NOMO-1 treated with DMSO at 0.1 percent for 48 hours (cell line): ENCODE measurements around the gene TTC7B.
A peak's percentile ranks its signal among the peaks of the same experiment; 100 is the strongest.
"Not testable (repeated sequence)": the region's sequence is repeated elsewhere in the genome, so short reads cannot be mapped to it uniquely, and the experiment has no call there.

ENCODE experiments used
- DNase-seq: peaks from one replicate; lab custom pipeline; 2025; ENCODE audit not compliant: unreplicated experiment; lab: John Stamatoyannopoulos, UW

TTC7B gene, protein sequence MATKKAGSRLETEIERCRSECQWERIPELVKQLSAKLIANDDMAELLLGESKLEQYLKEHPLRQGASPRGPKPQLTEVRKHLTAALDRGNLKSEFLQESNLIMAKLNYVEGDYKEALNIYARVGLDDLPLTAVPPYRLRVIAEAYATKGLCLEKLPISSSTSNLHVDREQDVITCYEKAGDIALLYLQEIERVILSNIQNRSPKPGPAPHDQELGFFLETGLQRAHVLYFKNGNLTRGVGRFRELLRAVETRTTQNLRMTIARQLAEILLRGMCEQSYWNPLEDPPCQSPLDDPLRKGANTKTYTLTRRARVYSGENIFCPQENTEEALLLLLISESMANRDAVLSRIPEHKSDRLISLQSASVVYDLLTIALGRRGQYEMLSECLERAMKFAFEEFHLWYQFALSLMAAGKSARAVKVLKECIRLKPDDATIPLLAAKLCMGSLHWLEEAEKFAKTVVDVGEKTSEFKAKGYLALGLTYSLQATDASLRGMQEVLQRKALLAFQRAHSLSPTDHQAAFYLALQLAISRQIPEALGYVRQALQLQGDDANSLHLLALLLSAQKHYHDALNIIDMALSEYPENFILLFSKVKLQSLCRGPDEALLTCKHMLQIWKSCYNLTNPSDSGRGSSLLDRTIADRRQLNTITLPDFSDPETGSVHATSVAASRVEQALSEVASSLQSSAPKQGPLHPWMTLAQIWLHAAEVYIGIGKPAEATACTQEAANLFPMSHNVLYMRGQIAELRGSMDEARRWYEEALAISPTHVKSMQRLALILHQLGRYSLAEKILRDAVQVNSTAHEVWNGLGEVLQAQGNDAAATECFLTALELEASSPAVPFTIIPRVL

GRCh38 chr14:90815822-90816662 lies at the start of gene TTC7B:
TTC7B (minus strand) TSS chr14:90816430; CDS start chr14:90816295, 135 bp downstream.
- DNase-seq: peak; percentile 23

DNA sequence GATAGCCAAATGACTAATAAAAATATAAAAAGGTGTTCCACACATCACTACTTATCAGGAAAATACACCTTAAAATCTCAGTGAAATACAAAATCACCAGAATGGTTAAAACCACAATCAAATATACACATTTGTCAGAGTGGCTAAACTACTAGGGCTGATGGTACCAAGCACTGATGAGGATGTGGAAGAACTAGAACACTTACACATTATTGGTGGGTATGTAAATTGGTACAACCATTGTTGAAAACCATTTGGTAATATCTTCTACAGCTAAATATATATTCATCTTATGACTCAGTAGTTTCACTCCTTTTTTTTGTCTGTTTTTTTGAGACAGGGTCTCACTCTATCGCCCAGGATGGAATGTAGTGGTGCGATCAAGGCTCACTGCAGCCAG lies 48.5 kb upstream of the TTC7B start:
- no peak for DNase-seq

GRCh38 chr14:90858511-90858910 lies 42.3 kb upstream of the TTC7B start:
- DNase-seq: peak; percentile 4

DNA sequence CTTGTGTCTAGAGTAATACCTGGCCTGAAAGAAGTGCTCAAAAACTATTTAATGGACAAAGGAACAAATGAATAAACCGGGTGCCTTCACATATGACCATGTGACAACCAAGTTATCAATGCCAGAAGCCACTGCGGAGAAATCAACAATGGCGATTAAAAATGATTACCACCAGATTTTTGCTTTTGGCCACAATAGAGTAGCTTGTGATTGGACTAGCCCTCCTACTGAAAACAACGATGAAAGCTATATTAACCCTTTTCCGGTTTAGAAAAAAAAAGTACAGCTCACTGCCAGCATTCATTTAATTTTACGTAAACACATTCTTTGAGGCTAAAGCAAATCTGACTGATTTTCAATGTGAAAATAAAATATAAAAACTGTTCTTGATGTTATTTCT lies 41.6 kb upstream of the TTC7B start:
- no peak for DNase-seq

- DNase-seq: not testable (repeated sequence)
Measured at GRCh38 chr14:90856115-90856514, 39.9 kb upstream of the TTC7B start.

- no peak for DNase-seq
Measured at GRCh38 chr14:90853116-90853515, 36.9 kb upstream of the TTC7B start.

DNA sequence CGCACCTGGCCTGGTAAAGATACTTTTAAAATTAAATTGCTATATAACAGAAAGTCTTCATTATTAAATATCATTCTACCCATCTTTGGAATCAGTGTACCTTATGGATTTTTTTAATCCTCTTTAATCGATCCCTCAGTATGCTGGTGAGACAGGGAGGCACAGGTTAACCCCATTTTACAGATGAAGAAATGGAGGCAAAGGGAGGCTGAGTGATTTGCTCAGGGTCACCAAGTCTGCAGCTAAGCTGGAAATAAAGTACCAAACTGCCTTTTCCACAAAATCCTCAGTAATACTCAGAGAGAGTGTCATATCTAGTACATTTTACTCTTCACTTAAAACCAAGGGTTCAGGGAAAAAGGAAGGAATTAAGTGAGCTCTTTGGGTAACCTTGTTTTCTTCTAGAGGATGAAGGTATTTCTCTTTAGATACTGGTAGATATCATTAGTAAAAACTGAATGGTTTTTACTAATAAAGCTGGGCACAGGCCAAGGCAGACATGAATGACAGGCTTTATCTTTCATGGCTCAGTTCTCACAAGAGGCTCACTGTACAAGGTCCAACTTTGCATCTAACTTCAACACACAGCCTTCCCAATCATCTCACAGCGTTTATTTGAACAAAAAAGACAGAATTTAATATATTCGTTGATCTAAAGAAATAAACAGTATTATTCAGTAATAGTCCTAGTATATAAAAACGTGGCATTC lies 35.3 kb upstream of the TTC7B start:
- no peak for DNase-seq

- no peak for DNase-seq
Measured at GRCh38 chr14:90850487-90850886, 34.3 kb upstream of the TTC7B start.

GRCh38 chr14:90849787-90850444 lies 33.7 kb upstream of the TTC7B start:
- no peak for DNase-seq

DNA sequence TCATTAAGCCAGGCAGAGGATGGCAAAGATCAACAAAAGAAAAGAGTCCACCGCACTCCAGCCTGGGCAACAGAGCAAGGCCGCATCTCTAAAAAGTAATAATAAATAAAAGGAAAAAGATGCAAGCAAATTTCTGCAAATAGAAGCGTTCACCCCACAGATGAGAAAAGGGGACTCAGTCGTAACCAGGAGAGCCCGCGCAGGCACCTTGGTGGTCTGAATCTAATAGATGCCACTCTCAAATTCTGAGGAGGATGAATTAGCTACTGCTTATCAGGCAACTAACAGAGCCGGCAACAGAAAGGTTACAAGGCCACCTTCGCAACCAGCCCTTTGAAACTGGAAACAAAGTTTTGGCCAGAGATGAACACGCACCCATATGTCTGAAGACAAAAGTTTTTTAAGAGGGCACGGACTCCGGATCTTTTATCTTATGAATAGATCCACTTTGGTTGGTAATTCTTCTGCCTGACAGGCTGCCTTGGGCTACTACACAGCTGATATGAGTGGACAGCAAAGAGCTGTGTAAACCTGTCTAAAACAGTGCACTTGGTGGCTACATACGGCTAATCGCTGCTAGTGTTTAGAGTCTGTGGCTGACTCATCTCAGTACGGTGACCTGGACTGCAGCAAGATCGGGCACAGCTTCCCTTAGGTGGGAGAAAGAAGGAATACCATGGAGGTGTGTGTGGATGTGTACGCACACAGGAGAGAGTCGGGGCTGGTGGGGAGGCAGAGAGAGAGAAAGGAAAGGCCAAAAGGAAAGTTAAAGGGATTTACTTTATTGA lies 32.9 kb upstream of the TTC7B start:
- DNase-seq: no peak

GRCh38 chr14:90846511-90846910 lies 30.3 kb upstream of the TTC7B start:
- no peak for DNase-seq

- DNase-seq: no peak
Measured at GRCh38 chr14:90844321-90844720, 28.1 kb upstream of the TTC7B start.

DNA sequence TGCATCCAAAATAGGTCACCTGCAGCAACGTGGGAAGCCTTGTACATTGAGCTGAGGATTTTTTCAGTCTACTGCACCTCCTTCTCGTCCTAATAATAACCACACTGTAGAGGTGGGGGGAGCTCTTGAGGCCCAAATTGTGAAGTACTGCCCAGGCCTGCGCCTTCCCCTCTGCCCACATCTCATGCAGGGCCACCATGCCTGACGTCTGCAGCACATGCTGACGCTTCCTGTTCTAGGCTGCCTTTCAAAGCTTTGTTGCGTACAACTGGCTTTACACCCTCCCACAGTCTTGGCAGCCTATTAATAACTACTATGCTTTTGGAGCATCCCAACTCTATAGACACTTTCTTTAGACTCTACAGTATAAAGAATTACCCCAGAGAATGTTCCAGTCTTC lies 26.5 kb upstream of the TTC7B start:
- no peak for DNase-seq

GRCh38 chr14:90840667-90841066 lies 24.4 kb upstream of the TTC7B start:
- not testable (repeated sequence) for DNase-seq

DNA sequence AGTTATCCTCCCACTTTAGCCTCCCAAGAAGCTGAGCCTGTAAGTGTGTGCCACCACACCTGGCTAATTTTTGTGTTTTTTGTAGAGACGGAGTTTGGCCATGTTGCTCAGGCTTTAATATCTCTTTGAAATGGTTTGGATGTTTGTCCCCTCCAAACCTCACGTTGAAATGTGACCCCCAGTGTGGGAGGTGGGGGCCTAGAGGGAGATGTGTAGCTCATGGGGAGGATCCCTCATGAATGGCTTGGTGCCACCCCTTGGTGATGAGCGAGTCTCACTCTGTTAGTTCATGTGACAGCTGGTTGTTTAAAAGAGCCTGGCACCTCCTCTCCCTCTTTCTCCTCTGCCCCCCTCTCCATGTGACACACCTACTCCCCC lies 23.6 kb upstream of the TTC7B start:
- DNase-seq: no peak

- DNase-seq: no peak
Measured at GRCh38 chr14:90839024-90839888, 23.0 kb upstream of the TTC7B start.

DNA sequence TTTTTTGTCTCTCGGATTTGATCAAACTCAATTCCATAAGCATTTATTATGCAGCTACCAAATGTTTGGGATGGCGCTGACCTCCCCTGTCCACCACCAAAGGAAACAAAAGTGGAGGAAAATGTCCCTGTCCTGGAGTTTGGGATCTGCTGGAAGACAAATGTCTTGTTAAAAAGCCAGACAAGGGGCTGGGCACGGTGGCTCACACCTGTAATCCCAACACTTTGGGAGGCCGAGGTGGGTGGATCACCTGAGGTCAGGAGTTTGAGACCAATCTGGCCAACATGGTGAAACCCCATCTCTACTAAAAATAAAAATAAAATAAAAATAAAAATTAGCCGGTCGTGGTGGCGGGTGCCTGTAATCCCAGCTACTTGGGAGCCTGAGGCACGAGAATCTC lies 22.3 kb upstream of the TTC7B start:
- not testable (repeated sequence) for DNase-seq

DNA sequence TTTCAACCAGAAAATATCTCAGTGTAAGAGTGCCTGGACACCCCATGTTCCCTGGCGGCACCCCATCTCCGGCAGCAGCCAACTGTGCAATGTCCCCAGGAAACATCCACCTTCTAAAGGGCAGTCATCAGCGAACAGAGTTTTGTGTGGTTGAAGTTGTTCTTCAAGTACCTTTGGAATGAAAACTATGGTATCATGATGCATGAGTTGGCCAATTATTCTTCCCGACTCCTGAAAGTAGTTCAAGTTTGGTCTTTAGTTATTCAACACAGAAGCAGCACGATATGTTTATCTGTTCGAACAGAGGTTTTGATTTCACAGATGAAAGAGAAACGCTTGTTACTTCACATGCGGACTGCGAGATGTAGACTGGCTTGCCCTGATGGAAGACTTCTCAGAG lies 21.1 kb upstream of the TTC7B start:
- DNase-seq: no peak
